HG02885 (cell line): Measurements from ENCODE around the gene KANK4.

Experiments used
- ATAC-seq: cut with Tn5 transposase; IDR thresholded peaks from one replicate; pipeline ENCODE4 v1.9.1; 2021; ENCODE audit warnings: mild to moderate bottlenecking; ENCODE audit not compliant: unreplicated experiment, poor library complexity

Gene KANK4

DNA sequence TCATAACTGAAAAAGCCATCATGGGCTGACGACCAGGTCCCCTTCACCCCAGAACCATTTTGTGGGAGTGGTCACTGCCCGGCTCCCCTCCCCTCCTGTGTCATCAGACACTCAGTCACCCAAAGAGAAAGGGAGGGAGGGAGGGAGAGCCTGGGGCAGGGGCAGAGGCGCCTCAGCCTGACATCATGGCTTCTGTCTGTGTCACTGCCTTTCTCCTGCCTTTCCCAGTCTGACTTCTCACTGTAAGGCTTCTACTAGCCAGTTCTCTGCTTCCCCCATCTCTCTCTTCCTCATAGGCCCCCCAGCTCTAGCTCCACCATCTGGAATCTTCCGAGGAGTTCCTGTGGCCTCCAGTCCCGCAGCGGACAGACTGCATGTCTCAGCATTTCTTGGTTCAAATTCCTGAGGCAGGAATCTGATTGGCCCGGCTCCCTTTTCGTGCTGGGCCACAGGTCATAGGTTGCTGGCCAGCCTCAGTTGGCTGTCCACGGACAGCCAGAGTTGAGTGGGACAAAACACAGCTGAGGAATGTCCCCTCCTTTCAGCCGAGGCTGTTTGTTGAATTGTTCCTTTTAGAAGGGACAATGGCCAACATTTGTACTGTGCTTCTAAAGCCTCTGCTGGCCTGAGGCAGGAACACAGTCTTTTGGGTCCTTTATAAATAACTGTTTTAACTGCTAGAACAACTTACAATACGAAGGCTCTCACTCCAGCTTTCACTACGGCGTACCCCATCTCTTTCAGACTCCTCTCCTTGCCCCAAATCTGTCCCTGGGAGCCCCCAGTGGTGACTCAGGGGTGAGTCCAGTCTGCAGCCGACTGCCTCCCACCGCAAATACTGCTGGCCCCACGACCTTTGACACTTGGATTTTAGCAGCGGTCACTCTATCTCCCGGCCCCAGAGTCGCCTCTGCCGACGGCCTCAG, 18.7 kb upstream of the KANK4 start:
- ATAC-seq = no peak

DNA sequence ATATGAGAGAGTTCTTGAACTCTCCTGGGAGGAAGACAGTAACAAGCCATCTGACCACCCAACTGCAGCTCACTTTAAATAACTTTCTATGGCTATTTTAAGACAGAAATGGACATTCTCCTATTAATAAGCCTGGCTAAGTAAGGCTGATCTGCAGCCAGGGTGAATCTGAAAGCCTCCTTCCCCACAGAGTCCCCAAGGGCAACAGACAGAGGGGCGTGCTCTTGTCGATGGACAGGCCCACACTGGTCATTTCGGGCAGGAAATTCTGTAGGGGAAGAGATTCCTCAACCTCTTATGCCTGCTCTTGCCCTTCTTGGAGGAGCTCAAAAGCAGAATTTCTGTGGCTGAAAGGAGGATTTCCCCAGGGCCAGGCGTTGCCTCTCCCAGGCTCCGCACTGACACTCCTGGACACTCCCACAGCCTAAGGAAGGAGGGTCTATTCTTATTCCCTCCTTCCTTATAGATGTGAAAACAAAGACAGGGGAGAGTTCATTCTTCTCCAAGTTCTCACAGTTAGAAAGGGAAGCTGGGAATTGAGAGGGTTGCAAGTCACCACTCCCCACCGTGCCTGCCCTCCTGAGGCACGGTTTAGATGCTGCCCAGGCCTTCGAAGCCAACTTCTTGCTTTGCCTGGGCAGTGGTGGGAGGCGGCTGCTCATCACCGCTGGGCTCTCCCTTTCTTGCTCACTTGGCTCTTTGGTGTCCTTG, 17.9 kb upstream of the KANK4 start:
- ATAC-seq = no peak

DNA sequence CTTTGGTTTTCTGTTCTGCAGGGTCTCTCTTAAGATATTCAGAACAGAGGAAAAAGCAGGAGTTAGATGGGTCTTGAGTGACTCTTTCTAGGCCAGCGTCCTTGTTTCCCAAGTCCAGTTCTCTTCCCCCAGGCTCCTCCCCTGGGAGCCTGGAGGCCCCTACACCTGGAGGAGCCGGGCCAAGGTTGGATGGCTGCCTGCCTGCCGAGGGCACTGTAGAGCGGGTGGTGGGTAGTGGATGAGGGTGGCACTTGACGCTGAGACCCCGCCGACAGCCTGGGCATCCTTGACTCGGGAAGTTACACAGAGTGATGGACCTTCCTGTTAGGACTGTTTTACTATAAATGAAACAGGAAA, 17.4 kb upstream of the KANK4 start:
- ATAC-seq = no peak

DNA sequence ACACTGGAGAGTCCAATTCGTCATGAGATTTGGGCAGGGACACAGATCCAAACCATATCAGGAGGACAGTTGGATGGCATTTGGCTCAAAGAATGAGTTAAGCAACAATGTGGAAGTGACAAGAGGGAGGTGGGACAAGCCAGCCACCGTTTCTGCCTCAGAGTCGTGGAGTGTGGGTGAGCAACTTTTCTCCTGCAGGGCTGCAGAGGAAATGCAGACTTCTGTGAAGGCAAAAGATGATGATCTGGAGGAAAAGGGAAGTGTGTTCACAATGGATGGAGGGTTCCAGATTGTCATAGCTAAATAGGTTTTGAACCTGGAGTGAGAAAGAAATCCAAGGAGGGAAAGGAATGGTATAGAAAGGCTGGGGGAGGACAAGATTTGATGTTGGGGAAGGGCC, 16.4 kb upstream of the KANK4 start:
- no peak for ATAC-seq

DNA sequence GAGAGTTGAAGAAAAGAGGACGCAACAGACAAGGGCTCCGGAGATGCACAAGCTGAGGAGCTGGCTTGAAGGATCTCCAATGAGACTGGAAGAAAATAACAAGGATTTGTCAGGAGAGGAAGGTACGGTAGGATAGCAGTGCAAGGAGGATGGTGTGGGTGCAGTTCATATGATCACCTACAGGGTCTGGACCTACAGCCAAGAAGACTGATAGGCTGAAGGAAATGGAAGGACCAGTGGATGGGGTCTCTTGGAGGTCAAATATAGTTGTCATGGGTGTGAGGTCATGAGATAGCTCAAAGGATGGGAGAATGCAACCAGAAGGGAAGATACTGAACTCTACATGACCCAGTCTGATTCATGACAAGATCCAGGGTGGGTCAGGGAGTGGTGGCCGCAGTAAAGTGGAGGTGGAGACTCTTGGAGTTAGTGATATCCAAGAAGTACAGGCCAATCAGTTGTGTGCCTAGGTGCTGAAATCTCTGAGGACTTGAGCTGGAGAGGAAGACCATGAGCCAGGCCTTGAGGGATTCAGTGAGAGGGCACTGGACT, 15.3 kb upstream of the KANK4 start:
- no peak for ATAC-seq

DNA sequence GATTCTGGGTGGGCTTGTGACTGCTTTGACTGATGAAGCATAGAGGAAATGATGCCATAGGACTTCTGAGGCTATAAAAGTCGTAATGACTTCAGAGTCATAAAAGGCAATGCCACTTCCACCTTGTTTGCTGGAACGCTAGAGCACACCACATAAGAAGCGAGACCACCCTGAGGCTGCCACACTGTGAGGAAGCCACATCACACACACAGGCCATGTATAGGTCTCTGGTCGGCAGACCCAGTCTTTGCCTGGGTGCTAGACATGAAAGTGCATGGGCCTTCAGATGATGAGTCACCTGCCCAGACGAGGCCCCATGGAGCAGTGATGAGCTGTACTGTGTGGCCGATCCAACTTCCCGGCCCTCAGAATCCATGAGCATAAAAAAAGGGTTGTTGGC, 14.2 kb upstream of the KANK4 start:
- ATAC-seq = no peak

DNA sequence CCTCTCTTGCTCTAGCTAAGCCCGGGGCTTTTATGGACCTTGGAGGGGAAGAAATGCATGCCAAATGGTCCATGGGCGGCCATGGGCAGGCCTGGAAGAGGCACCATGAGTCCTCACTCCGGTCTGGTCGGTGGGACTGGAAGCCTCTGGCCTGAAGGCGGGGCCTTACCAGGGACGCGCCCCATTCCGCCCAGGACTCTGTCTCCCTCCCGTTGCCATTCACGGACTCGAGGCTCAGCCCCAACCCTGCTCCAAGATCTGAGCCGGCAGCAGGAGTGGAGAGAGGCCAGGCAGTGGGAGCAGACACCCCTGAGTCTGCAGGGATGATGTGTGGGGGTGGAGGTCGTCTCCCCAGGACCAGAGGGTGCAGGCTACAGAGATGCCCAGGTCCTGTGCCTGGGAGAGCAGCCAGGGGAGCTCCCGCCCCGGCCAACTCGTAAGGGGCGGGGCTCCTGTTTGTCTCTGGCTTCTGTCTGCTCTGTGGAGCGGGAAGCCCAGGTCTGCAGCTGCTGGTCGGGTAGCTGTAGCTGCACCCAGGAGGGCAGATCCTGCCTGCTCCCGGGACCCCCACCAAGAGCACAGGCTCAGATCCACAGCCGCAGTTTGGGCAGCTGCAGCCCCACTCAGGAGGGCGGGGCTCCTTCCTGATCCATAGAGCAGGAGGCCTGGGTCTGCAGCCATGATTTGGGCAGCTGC, 8.3 kb upstream of the KANK4 start:
- no peak for ATAC-seq

DNA sequence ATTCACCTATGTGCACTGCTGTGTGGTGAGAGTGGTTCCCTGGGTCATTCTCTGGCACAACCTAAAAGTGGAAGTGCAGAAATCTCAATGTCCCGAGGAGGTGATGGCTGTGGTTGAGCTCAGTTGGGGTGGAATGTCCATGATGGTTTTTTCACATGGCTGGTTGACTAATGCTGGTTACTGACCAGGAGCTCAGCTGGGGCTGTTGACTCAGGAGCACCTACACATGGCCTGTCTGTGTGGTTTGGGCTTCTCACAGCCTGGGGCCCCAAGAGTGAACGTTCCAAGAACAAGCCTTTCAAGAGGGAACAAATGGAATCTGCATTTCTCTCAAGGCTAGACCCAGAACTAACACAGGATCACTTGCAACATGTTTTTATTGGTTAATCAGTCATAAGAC, 6.4 kb upstream of the KANK4 start:
- no peak for ATAC-seq

DNA sequence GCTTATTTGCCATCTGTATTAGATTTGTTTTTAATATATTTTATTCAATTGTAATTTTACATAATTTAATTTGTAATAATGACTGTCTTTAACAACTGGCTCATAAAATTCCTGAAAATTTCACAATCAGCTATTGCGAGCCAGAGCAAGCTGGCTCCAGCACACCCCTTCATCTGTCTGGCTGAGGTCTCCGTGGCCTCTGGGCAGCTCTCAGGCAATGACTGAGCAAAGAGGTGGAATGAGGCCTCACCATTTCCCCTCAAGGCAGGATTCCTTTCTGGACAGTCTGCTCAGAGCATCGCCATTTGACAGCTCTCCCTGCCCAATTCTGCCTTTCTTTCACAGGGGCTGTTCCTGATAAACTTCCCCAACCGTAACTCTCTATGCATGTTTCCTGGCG, 5.8 kb upstream of the KANK4 start:
- ATAC-seq = no peak

DNA sequence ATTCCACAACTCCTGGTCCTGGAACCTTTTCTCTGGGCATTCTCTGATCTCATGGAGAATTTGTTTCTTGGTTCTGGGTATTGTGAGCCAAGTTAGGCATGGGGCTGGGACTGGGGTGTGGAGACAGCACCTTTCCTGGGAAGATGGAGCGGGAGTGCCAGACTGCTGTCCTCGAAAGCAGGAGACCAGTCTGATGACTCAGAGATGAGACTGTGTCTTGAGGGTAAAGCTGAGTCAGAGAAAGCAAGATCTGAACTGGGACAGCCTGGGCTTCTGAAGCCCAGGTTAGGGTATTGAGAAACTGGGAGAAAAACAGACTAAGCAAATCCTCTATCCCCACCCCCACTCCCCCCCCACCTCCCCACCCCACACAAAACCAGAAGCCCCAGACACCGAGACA, 2.2 kb upstream of the KANK4 start:
- no peak for ATAC-seq

DNA sequence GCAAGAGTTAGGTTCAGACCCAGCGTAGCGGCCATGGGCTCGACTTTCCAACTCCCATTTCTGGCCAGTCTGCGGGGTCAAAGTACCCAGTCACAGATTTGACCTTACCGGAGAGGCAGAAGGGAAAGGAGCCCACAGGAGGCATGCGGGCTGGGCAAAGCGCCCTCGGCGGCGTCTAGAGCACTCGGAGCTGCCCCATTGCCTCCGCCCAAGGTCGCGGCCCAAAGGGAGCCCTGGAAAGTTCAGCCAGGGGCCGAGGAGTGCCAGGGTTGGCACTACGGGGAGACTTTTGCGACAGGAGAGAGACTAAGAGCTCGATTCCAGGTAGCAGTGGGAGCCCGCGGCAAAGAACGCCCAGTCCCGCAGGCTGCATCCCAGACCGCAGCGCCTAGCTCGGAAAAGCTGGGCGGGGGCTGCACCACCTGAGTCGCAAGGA, 896 bp downstream of the KANK4 start:
- ATAC-seq = no peak

DNA sequence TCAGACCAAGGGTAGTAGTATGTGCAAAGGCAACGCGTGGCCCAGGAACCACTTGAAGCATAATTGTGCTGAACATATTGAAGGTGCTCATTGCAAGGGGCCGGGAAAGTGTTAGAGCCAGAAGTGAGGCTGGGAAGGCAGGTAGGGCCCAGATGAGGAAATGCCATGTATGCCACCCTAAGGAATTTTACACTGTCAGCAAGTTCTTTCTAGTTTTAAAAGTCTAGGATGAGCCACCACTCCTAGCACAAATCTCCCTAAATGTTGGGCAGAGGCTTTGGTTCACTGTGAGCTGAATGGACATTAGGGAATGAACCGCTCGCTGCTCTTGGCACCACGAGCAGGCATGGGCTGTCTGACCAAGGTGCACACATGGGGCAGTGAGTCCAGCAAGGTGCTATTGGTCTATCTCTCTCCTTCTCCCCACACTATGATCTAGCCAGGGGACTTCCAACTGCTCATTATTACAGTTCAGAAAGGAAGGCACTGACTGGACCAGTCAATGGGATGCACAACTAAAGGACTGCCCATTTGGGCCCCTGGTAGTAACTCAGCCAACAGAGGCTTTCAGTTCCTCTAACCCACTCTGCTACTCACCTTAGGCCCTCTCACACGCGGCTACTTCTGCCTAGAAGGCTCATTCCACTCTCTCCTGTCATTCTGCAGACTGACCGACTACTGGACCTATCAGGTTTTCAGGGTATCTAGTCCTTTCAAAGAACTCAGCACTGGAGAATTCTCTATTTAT, 2.0 kb downstream of the KANK4 start:
- ATAC-seq = no peak

DNA sequence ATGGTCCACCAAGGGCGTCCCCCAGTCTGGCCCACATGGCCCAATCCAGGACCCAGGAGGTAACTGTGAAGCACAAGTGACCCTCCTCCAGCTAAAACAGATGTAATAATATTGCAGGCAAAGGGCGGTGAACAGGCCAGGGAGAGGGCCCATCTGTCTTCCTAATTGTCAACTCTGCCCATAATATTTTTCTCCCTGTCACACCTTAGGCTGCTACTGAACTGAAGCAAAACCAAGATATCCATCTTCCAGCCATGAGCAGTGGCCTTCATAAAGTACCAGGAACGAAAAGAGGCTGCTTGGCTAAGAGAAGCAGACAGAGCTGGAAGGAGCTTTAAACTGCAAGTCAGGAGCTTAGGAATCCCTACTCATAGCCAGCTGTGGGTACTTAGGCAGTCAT, 3.1 kb downstream of the KANK4 start:
- ATAC-seq = no peak

DNA sequence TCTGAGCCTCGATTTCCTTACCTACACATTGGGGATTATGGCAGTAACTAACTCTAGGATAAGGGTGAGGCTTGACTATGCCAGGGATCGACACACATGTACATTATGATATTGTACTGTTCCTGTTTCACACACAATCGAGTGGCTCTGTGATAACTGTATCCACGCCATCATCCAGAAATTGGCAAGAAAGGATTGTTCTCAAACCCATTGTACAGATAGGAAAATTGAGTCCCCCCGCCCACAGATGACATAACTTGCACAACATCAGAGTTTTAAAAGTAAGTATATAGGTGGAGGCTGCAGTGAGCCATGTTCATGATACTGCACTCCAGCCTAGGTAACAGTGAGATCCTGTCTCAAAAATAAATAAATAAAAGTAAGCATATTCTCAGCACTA, 3.8 kb downstream of the KANK4 start:
- no peak for ATAC-seq

DNA sequence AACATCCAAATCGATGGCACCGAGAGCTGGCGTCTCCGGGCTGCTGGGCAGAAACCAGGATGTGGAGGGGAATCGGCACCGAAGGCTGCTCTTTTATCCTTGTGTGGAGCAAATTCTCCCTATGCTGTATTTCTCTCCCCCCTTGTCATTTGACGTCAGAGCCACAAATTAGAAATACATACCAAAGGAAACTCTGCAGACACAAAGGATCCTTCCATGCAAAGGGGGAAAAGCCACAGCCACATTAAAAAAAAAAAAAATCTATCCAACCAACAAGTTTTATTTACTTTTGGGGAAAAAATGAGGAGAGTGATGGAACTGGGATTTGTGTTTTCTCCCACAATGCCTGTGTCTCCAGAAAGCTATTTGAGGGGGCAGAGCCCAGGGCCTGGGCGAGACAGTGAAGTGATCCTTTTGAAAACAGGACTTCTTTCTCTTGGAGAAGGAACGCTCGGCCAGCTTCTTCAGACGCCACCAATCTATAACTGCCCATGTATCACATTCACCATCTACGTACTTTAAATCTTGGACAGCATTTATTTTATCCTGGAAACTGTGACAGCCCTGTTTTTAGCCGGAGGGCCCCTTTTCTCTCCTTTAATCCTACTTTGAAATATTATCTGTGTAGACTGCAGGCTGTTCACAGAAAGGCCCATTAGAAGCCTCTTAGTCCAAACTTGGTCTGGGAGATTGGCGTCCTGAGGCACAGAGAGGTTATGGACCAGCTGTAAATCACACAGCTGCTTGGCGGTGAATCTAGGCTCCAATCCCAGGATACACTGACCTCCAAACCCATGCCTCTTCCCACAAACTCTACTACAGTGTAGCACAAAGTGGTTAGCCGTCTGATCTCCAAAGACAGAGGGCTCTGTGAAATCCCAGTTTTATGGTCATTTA, 4.5 kb downstream of the KANK4 start:
- no peak for ATAC-seq

DNA sequence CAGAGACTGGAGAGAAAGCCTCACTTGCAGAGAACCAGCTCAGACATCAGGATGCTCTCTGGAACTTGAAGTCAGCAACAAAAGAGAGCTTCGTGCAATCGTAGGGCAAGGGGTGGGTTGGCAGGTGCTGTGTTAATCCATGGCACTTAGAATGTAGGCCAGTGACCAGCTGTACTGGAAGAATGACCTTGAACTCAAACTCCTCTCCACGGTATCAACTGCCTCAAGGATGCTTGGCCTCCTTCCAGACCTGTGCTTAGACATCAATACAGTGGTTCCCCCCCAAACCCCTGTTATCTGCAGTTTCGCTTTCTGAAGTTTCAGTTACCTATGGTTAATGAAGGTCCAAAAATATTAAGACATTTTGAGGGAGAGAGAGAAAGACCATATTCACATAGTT, 6.5 kb downstream of the KANK4 start:
- ATAC-seq = no peak

DNA sequence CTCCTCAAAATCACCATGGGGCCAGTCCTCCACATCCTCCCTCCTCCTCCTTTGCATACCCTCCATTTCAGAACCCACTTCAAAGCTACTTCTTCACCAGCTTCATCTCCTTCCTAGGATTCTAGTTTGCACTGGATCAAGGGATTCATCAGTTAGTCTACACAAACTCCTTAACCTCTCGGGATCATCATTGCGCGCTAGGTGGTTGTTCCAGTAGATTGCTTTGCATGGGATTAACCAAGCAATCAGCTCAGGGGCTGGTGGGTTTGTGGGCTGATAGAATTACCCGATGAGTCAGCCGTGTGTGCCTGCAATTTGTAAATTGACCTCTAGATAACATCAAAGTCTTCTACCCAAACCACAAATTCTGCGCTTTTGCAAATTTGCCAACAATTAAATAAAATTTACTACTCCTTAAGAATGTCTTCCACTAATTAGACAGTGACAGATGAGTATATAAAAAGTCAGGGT, 7.7 kb downstream of the KANK4 start:
- no peak for ATAC-seq

DNA sequence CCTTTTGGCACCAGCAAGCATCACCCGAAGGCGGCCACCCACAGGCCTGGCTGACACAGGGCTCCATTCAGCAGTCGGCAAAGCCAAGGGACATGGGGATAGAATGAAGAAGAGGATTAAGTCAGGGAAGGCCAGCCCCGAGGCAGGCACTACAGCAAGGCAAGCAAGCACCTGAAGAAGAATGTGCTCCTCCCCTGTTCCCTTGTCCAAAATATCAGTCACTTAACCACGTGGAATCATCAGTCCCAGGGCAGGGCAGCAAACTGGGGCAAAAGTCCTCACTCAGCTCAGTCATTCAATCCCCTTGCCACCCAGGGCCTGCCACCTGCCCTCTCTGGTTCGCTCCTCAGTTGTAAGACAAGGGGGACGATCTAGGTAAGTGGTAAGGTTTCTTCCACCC, 9.3 kb downstream of the KANK4 start:
- no peak for ATAC-seq

DNA sequence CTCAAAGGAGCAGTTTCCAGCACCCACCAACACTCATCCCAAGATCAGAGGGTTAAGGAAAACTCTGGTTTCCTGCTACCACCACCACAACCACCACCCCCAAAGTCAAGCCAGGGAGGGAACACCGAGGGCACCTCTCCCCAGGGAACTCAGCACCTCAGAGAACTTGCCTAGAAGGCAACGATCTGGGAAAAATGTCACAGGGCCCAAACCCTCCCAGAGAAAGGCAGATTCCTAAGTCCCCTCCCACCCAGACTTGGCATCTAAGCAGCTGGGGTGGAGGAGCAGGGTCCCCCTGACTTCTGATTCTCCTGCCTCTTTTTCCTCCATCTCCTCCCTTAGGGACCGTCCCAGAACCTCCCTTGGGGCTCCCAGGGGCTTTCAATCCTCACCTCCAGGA, 10.6 kb downstream of the KANK4 start:
- ATAC-seq = no peak
